CD1c-positive myeloid dendritic cell (primary cell): ENCODE data around the gene GGCX.
"Not testable (repeated sequence)": the region's sequence is repeated elsewhere in the genome, so short reads cannot be mapped to it uniquely, and the experiment has no call there.

Experiments used
- DNase-seq: peaks from one replicate; pipeline ENCODE4 v3.0.0-alpha.2; 2016; ENCODE audit errors: extremely low spot score

The GGCX gene

DNA sequence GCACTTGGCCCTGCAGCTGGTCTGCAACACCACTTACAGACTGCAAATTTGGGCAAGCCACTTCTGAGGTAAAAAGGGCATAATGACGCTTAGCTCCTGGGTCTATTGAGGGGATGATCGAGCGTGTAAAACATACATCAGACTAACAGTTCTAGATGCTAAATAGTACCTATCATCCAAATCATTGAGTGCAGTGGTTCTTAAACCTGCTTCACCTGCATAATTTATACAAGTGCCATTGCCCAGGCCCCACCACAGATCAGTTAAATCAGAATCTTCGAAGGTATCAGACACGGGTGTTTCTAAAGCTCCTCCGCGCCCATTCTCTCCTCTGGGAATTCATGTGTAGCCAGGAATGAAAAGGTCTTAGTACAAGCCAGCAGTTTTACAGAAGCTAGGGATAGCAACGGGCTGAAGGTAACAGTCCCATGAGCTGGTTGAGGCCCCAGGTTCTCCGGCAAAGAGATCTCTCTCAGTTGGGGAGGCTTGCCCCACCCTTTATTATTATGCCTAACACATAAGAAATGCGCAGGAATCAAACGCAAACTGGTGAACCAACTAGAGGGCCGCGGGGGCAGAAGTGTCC, 33.5 kb upstream of the GGCX start:
- DNase-seq = no peak

DNA sequence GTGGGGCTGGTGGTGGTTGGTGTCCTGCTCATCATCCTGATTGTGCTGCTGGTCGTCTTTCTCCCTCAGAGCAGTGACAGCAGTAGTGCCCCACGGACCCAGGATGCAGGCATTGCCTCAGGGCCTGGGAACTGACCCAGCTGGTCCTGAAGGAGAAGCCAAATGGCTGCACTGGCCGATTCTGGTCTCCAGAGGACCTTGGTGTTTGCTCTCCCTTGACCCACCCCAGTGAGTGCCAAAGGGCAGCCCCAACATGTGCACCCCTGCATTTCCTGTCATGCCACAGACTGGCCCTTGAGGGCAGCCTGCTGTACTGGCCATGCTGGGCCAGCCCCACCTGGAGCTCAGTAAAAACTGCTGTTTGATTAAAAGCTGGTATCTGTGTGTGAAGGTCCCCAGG, 31.7 kb upstream of the GGCX start:
- DNase-seq = no peak

DNA sequence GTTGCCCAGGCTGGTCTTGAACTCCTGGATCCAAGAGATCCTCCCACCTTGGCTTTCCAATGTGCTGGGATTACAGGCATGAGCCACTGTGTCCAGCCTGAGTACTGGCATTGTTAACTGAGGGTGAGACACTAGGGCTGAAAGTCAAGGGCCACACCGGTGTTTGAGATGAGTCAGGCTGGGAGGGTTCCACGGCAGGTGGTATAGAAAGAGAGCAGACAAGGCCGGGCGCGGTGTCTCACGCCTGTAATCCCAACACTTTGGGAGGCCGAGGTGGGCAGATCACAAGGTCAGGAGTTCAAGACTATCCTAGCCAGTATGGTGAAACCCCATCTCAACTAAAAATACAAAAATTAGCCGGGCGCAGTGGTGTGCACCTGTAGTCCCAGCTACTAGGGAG, 31.0 kb upstream of the GGCX start:
- DNase-seq = not testable (repeated sequence)

DNA sequence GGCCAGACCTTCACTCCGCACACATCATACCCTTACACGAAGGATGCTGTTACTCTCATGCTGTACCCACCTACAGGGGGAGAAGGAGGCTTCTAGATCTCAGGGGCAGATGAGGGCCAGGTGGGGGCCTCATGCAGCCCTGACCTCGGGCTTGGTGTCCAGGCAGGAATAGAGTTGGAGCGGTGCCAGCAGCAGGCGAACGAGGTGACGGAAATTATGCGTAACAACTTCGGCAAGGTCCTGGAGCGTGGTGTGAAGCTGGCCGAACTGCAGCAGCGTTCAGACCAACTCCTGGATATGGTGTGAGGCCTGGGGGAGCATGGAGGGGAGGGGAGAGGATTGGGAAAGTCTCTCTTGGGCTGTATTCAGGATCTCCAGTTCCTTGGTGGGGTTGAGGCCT, 30.3 kb upstream of the GGCX start:
- no peak for DNase-seq

DNA sequence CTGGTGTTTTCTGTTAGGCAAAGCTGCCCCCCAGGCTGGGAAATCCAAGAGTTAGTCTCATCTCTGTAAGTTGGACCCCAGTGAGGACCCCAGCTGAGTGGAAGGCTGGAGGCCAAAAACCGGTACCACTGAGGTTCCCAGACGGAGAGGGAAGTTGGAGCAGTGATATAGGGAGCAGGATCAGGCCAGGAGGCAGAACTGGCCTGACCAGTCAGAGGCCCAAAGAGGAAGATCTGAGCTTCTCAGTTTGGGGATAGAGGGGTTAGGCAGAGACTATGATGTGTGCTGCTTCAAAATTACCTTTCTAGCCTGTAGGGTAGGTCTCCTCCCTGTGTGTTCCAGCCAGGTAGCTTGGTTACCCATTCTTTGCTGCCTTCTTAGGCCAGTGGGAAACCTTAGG, 29.7 kb upstream of the GGCX start:
- DNase-seq = peak; percentile 48

DNA sequence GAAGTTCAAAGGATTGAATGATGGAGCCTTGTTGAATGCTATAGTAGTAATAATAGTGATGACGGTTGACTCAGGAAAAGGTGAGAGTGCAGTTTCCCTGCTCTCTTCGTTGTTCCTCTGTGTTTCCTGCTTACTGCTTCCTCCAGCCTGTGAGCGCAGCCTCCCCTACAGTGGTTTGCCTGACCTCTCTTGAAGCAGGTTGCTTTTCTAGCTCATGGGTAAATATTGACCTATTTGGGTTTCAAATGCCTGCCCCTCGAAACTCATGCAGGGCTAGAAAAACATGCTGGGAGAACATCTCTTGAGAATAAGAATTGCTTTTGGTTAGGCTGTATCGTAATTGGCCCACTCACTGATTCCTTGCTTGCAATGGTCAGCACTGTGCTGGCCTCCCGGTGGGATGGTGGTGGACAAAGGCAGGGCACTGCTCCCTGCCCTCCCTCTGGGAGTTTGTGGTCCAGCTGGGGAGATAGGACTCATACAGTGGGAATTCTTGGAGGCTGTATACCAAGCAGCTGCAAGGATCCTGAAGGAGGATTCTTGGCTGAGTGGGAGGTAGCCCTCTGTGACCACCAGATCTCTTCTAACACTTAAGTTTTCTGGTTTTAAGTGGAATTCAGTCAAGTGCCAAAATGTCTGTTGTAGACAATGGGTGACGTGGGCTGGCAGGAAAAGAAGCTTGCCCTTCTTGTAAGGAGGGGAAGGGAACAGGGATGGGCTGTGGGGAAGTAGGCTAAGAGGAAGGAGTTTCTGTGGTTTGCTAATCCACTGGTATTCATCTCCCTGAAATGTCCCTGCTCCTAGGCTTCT, 28.9 kb upstream of the GGCX start:
- peak; percentile 70 for DNase-seq

DNA sequence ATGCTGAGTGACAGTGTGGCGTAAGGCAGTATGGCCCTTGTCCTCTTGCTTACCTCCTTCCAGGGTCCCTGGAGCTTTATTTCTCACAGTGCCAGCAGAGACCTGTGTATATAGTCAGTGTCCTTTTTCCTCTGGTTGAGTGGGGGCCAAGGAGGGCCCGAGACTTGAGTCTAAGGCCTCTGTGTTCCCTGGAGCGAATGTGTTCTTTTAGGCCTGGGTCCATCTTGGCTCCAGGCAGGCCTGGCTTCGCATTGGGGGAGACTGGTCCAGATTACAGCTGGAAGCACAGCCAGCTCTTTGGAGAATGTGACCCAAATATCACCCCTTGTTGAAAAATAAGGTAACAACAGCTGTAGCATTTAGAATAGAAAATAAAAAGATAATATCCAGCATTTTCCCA, 27.9 kb upstream of the GGCX start:
- no peak for DNase-seq

DNA sequence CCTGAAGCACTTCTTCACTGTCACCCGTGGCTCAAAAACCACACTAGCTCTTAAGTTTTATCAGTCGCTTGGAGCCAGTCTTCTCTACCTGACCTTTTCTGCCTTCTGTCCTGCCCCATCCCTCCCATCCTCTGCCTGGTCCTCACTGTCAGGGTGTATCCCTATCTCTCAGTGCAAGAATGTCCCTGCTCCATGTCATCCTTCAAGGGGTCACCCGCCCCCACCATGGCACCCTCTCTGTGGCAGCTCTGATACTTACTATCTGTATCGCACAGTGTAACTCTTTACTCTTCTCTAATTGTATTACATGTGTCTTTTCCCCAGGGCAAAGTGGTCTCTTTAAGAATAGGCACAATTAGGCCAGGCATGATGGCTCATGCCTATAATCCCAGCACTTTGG, 27.4 kb upstream of the GGCX start:
- no peak for DNase-seq

DNA sequence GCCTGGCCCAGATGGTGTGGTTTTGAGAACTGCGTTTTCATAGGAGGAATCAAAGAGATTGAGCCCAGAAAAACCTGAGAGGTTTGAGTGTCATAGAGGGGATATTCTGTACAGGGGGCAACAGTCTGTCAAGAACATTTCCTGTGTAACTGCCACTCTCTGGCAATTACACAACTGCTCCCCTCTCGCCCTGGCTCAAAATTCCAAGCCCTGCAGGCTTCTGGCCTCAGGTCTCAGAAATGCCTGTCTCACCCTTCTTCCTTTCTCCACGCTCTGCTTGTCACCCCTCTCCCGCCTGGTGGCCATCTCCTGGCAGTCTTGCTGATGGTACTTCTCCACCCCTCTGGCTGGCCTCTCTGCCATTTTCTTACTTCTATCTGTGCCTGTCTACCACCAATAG, 26.9 kb upstream of the GGCX start:
- DNase-seq = no peak

DNA sequence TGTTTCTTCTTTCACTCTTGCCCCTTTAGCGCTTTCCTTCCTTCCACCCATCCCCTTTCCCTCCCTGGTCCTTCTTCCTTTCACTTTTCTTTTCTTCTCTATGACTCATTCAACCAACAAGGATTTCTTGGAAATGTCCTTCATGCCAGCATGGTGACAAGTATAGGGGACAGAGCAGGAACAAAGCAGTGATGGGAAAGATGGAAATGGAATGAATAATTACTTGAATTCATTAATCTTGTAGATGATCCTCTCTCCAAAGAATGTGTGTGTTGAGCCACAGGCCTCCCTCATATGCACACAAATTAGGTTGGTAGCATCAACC, 24.4 kb upstream of the GGCX start:
- DNase-seq = peak; percentile 19

DNA sequence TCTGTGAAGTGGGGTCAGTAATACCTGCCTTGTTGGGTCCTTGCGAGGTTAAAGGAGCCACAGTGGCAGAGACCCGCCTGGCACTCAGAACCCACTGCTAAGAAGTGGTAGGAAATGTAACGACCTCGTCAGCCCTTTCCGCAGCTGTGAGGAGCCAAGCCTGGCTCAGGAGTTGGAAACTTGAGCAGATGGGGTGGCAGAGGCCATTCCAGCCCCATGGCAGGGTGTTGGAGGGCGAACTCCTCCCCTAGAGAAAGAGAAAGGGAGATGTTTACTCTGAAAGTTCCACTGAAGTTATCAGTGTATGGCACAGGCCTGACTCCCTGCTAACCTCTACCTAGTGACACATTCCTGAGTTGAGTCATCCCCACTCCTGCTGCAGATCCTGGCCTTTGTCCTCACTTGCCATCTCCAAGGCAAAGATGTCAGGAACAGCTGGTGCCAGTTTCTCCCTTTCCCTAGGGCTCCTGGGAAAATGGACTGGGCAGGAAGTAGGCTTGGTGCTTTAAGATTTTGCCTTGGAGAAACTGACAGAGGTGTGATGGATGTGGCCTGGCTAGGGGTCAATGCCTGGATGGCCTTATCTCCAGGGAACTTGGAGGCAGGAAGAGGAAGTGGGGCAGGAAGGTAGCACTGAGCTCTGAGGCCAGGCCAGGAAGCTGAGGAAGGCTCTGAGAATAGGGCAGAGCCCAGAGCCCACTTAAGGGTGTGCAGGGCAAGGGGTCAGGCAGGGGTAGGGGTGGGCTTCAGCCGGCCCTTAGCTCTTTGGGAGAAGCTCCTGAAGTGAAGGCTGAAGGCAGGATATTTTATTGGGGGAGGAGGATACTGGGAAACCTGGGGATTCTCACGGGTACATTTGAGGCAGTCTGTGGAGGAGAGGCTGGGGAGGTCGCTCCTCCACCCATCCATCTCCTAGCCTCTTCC, 23.8 kb upstream of the GGCX start:
- DNase-seq = peak; percentile 41

DNA sequence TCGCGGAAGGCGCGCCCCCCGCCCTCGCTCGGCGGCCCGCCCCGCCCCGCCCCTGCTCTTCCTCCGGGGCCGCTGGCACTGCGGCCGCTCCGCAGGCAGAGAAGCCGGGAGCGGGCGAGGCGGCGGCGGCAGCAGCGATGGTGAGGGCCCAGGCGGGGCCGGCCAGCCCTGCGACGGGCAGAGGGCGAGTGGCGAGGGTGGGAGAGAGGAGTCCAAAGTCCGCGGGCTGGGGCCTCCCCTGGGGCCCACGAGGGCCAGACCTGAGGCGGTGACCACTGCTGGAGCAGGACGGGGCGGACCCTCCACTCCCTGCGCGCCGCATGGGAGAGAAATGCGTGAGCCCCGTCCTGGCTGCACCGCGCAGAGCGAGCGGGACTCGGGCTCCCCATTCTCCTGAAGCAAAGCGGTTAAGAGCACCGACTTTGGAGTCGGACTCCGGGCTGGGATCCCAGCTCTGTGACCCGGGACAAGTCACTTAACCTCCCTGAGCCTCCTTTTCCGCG, 23.1 kb upstream of the GGCX start, which contains the start of gene VAMP5:
VAMP5 (plus strand) TSS at position 78 of the 503 bp plus-strand sequence; CDS start at position 138, 60 bp downstream.
- DNase-seq = peak; percentile 38

DNA sequence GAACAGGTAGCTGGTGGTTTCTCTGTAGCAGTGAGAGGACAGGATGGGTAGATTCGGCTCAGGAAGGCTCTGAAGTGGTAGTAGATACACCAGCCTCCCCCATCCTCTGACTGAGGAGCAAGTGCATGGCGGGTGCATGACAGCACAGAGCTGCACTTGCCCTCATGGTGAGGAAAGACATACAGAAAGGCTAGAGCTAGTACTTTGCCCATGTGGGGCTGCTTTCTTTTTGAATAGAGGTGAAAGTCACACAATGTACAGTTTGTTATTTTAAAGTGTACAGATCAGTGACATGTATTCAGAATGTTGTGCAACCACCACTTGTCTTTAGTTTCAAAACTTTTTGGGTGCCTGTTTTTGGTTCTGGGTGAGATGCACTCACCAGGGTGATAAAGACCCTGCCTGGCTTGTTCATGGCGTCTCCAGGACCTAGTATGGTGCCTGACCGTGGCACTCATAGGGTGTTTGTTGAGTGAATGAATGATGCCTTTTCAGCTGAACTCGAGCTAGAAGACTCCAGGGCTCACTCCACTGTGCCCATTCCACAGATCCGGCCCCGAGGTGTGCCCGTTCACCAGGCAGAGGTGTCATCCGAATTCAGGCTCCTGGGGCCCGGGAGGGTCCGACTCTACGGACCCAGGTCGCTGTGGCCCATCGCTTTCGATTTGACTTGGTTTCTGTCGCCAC, 22.5 kb upstream of the GGCX start:
- DNase-seq = peak; percentile 17

DNA sequence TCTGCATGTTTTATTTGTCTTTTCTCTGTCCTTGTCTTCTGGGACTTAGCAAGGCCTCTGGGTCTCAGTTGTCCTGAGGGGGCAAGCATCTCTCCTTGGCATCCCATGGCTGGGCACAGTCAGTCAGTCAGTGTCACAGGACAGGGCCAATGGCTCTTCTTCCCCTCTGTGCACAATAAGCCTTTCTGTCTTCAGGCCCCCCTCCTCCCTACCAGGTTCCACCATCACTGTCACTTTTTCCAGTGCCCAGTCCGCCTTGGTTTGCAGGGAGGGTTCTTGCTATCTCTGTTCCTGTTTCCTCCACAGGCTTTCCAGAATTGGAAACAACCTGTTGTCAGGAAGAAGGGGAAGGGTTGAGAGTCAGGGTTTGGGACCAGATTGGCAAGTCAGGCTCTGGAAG, 21.2 kb upstream of the GGCX start:
- peak; percentile 20 for DNase-seq

DNA sequence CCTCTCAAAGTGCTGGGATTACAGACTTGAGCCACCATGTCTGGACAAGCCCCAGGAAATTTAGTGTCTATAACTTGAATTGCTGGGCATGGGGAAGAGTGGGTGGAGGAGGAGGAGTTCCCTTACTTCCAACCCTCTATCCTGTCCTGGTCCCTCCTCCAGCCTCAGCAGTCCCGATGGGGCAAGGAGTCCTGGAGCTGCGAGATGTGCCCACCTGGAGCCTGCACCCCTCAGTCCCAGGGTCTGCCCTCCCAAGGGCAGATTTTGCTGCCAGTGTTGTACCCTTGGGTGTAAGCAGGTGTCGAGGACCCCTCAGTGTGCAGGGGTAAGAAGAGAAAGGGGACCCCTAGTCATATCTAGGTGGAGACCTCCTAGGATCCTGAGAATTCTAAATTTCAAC, 18.9 kb upstream of the GGCX start:
- DNase-seq = no peak

DNA sequence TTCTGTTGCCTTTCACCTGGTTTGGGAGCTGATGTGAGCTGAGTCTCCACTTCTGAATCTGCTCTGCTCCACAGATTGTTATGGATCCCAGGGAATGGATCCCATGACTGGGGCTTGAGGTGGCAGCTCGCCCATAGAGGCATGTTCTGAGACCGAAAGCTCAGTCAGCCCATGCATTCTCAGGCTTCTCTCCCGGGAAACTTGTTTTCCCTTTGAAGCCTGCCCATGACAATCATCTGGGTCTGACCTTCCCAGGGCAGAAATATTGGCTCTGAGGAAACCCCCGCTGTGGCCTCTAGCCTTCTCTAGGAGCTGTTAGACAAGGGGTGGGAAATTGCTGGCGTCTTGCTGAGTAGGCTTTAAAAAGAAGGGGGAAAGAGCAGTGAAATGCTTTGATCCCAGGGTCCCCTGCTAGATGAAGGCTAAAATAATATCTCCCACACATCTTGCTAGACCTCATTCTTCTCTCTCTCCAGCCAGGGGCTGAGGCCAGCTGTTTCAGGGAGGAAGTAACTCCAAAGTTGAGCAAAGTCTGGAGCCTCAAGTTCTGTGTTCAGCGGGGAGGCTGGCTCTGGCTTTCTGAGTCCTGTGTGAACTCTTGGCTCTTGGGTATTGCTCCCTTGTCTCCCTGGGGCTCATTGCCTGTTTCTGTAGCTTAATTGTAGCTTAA, 18.1 kb upstream of the GGCX start:
- peak; percentile 61 for DNase-seq

DNA sequence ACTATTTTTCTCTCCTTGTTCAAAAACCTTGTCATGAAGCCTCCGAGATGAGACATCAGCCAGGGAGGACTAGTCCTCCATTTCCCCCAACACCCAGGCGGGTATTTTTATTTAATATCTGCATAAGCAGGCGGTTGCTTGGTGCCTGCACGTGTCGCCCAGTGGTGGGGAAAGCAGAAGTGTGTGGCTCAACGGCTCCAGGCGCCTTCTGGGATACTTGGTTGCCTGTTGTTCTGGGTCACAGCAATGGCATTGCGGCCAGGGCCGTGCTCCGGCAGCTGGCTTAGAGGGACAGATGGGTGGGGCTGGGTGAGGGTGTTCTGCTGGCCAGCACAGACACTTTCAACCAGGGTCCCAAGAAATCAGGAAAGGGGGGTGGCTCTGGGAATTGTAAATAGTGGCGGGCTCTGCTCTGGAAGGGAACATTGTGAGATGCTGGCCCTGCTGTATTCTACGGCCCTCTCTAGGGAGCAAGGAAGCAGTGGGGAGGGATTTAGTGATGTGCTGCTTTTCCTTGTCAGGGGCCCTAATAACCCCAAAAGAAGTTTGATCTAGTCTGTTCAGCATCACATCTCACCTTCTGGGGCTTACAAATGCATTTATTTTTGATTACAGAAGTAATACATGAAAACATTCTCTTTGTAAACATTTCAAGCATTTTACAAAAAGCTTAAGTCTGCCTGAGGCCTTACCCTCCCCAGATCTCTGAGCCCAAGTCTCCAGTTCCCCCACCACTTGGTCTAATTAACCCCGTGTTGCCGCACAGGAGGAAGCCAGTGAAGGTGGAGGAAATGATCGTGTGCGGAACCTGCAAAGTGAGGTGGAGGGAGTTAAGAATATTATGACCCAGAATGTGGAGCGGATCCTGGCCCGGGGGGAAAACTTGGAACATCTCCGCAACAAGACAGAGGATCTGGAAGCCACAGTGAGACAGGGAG, 17.2 kb upstream of the GGCX start:
- DNase-seq = peak; percentile 77

DNA sequence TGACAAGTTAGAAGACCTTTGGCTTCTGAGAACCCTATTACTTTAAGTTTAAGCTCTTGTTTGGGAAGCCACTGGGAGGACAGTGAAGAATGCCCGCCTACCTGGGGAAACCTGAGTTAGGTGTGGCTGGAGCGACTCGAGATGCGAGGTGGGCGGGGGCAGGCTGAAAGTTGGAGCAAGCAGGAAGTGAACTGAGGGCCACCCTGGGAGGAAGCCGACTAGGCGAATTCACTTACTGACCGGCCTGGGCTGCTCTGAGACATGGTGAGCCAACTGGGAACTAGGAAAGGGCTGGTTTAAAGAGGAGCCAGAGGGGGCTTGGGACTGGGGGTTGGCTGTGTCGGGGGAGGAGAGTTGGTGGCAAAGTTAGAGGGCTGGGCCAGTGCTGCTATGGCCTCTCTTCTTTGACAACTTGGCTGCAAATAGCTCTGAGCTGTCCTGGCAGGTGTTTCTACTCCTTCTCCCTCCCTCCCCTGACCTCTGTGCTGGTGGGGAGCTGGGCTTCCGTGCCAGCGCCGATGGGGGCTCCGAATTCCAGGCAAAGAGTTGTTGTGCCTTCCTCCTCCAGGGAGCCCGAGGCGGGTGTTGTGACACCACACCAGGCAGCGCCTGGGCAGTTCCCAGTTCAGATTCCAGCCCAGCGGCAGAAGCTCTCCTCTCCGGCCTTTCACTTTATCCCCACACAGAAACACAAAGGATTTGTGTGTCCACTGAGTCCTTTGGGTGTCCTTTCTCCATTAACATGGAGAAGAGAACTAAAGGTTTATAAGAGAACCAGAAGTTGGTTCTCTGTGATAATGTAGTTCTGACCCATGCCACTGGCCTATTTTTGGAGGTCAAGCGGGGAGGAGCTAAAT, 16.3 kb upstream of the GGCX start, which contains the start of gene VAMP8:
VAMP8 (plus strand) TSS at position 201 of the 857 bp plus-strand sequence; CDS start at position 262, 61 bp downstream.
- DNase-seq = peak; percentile 70

DNA sequence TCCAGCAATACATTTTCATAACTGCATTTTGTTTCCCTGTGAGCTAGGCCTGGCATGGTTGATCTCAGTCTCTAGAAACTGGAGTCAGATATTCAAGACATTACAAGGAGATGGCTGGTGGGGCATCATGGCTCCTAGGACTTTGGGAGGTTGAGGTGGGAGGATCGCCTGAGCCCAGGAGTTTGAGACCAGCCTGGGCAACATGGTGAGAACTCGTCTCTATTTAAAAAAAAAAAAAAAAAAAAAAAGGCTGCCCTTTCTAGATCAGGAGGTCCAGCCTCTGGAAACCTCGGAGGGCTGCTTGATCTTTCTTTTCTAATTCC, 15.7 kb upstream of the GGCX start:
- DNase-seq = no peak
